GM23248 (cell line): ENCODE results near the gene SCAPER. TPM values are rescaled to one million over a fixed set of nuclear protein-coding genes. Genes with fewer than 3 reads are reported as not detected.

Experiments
- DNase-seq: peaks from one replicate; pipeline ENCODE4 v3.0.0-alpha.2; 2015
- H2AFZ ChIP-seq: fragments of 200-600 bp; sonication (generic); 2 replicates; pipeline ENCODE4 v1.6.1; 2016; ENCODE audit warnings: antibody characterized with exemption
- H3F3A ChIP-seq: fragments of 200-600 bp; sonication (generic); 2 replicates; pipeline ENCODE4 v1.6.1; 2016; ENCODE audit warnings: mild to moderate bottlenecking, antibody characterized with exemption, mixed run types; ENCODE audit not compliant: insufficient read depth
- H3K27ac ChIP-seq: fragments of 200-600 bp; sonication (generic); 2 replicates; pipeline ENCODE4 v1.5.1; 2016; ENCODE audit warnings: mild to moderate bottlenecking
- H3K27me3 ChIP-seq: fragments of 200-600 bp; sonication (generic); replicated peaks from 2 replicates; pipeline ENCODE4 v1.6.1; 2016; ENCODE audit warnings: mild to moderate bottlenecking; ENCODE audit not compliant: insufficient read depth
- H3K36me3 ChIP-seq: fragments of 200-600 bp; sonication (generic); 2 replicates; pipeline ENCODE4 v1.6.1; 2016; ENCODE audit warnings: low read depth, mild to moderate bottlenecking
- H3K4me1 ChIP-seq: fragments of 200-600 bp; sonication (generic); 2 replicates; pipeline ENCODE4 v1.6.1; 2016; ENCODE audit warnings: mild to moderate bottlenecking; ENCODE audit not compliant: insufficient read depth
- H3K4me2 ChIP-seq: fragments of 200-600 bp; sonication (generic); one replicate; pipeline ENCODE4 v1.6.1; 2016; ENCODE audit warnings: mild to moderate bottlenecking; ENCODE audit not compliant: unreplicated experiment
- H3K4me3 ChIP-seq: fragments of 200-600 bp; sonication (generic); 2 replicates; pipeline ENCODE4 v1.5.1; 2016; ENCODE audit warnings: mild to moderate bottlenecking
- H3K79me2 ChIP-seq: fragments of 200-600 bp; sonication (generic); 2 replicates; pipeline ENCODE4 v1.6.1; 2016; ENCODE audit warnings: mild to moderate bottlenecking; ENCODE audit not compliant: insufficient read depth
- H3K9ac ChIP-seq: fragments of 200-600 bp; sonication (generic); 2 replicates; pipeline ENCODE4 v1.6.1; 2016; ENCODE audit warnings: mild to moderate bottlenecking
- H3K9me2 ChIP-seq: fragments of 200-600 bp; sonication (generic); 2 replicates; pipeline ENCODE4 v1.6.1; 2016; ENCODE audit warnings: mixed run types, mild to moderate bottlenecking, moderate library complexity; ENCODE audit not compliant: insufficient read depth
- H3K9me3 ChIP-seq: fragments of 200-600 bp; sonication (generic); one replicate; pipeline ENCODE4 v1.6.1; 2017; ENCODE audit warnings: low read depth
- H4K20me1 ChIP-seq: fragments of 200-600 bp; sonication (generic); 2 replicates; pipeline ENCODE4 v1.6.0; 2016; ENCODE audit not compliant: insufficient read depth
- EZH2 ChIP-seq: fragments of 200-600 bp; sonication (generic); IDR thresholded peaks from 2 replicates; pipeline ENCODE4 v1.6.1; 2018; ENCODE audit warnings: antibody characterized with exemption, mild to moderate bottlenecking; ENCODE audit not compliant: insufficient read depth, poor library complexity, severe bottlenecking
- EZH2phosphoT487 ChIP-seq: fragments of 200-600 bp; sonication (generic); IDR thresholded peaks from 2 replicates; pipeline ENCODE4 v1.6.1; 2018; ENCODE audit warnings: antibody characterized with exemption, moderate library complexity, mild to moderate bottlenecking, low read depth; ENCODE audit not compliant: insufficient read depth
- WGBS, 2 experiments: methylation state at CpG; one replicate each; pipeline ENCODE4 v1.1.6; 2015 to 2017; ENCODE audit warnings: low lambda C conversion rate in 2 of 2, low coverage in 1 of 2; ENCODE audit errors: missing lambda C conversion rate in 2 of 2; 5-methylcytosine and 5-hydroxymethylcytosine counted together
- in situ Hi-C: fragments of 300-500 bp; cut with MboI; formaldehyde crosslinking; loops from 2 replicates; pipeline ENCODE4 v1.15.0; 2020
- polyA plus RNA-seq: library from polyadenylated mRNA; unstranded; fragments of >200 nt; fragmentation: Nextera tagmentation; extraction: Ambion mirVana; gene quantifications from 2 replicates; pipeline ENCODE4 v1.2.1, GENCODE V29; 2016
- total RNA-seq: library from RNA; depleted of rRNA; stranded (reverse); fragments of >200 nt; shearing (Covaris generic); gene quantifications from 2 replicates; pipeline ENCODE4 v1.2.3, GENCODE V29; 2014

The SCAPER gene
- total and polyA plus RNA-seq, 2 experiments from 2014 or later: 5.9 to 7.8 TPM

DNA sequence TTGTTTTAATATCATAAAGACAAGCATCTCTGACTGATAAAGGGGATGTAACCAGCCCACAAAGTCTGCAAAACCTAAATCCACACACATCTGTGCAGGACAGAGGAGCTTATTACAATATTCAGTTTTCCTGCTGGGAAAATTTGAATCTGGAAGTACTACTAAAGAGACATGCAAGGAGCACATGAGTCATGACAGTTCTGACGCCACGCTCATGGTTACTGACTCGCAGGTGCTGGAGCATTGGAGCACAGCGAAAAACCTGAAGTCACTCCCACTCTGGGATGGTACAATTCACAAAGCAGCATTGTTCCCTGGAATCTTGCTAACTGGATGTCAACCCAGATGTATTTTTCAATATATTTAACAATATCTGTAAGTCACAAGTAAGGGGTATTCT is 576.2 kb downstream of the SCAPER start:
- in situ Hi-C loops: no loop called here
- WGBS, 2 experiments: 63 to 66% methylated on average over 4 of the region's 4 CpGs
- peak; percentile 63 for DNase-seq

DNA sequence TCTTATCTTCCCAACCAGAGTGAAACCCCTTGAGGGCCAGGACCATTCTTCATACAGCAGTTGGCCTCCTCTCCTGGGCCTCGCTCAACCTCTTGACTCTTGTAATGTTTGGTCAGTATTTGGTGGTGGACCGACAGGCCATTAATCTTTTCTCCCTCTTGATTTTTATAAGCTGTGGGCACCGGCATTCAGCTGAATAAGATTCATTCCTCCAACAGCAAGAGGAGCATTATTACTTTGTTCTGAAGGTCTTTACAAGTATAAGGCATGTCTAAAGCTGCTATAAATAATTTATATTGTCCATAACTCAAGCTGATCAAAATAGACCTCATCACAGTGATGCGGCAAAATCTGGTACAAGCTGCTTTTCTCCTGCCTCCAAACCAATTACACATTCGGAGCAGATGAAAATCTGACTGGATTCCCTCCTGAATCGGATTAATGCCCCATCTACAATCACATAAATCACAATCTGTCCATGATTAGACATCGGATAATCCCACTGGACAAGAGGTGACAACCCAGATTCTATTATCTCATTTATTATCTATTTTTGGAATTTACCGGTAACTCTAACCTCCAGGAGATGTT is 576.9 kb downstream of the SCAPER start:
- no peak for TF ChIP-seq EZH2
- TF ChIP-seq EZH2phosphoT487: no peak
- Histone ChIP-seq H3K4me2 (no peak overlapping the region), H3K4me1 (no peaks in the 10 kb centered on the region), H2AFZ (no peak overlapping the region), H3F3A (no peaks in the 10 kb centered on the region), H3K79me2 (no peaks in the 10 kb centered on the region), H3K27ac (no peak overlapping the region), H3K9ac (no peak overlapping the region), H4K20me1 (no peaks in the 10 kb centered on the region), H3K27me3 (0 out of 2 replicates have a peak, but pooled peaks cover 9% of the 10 kb centered on the region), H3K4me3 (no peak overlapping the region), H3K36me3 (no peaks in the 10 kb centered on the region), H3K9me2 (no peaks in the 10 kb centered on the region), H3K9me3 (no peaks in the 10 kb centered on the region)
- in situ Hi-C loops: no loop called here
- DNase-seq: no peak
- 85 to 86% methylated on average over 8 of the region's 8 CpGs for WGBS, 2 experiments

More for the DNA sequence above, 576.2 kb downstream of the SCAPER start:
- H3K27ac ChIP-seq: no peak overlapping the region
- H3K9me3 ChIP-seq: no peaks in the 10 kb centered on the region
- no peak overlapping the region for H3K4me3 ChIP-seq
- no peaks in the 10 kb centered on the region for H3K79me2 ChIP-seq
- no peaks in the 10 kb centered on the region for H3K9me2 ChIP-seq
- H3K4me2 ChIP-seq: no peak overlapping the region
- TF ChIP-seq EZH2 (no peak), EZH2phosphoT487 (no peak)
- H4K20me1 ChIP-seq: no peaks in the 10 kb centered on the region
- H3K9ac ChIP-seq: no peak overlapping the region
- no peak overlapping the region for H2AFZ ChIP-seq
- H3K4me1 ChIP-seq: no peaks in the 10 kb centered on the region
- H3F3A ChIP-seq: no peaks in the 10 kb centered on the region
- 0 out of 2 replicates have a peak, but pooled peaks cover 9% of the 10 kb centered on the region for H3K27me3 ChIP-seq
- H3K36me3 ChIP-seq: no peaks in the 10 kb centered on the region

DNA sequence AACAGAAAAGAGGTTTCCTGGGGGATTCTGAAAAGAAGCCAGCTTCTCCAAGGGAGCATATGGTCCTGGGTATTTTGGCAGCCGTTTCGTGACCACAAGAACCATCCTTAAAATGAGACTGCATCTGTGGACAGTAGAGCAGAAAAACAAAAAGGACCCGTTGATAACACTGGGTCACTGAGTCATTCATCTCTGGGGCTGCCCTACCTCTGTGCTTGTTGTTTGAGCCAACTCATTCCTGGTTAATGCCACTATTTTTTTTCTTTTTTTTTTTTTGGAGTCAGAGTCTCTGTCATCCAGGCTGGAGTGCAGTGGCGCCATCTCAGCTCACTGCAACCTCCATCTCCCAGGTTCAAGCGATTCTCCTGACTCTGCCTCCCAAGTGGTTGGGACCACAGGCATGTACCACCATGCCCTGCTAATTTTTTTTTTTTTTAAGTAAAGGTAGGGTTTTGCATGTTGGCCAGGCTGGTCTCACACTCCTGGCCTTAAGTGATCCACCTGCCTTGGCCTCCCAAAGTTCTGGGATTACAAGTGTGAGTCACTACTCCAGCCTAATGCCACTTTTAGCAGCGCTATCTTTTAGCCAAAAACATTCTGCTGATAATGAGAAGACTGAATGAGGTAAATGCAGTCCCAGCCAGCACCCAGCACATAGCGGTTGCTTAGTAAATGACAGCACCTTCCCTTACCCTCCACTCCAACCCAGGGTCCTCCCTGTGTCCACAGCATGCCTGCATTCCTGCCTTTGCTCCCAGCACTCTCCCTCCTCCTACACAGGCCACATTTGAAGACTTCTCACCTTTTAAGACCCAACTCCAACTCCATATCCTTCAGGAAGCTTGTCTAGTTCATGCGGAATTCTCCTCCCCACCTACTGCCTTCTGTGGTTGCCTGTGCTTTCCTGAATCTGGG is 577.7 kb downstream of the SCAPER start:
- Histone ChIP-seq H3K27me3 (0 out of 2 replicates have a peak, but pooled peaks cover 9% of the 10 kb centered on the region), H3K36me3 (no peaks in the 10 kb centered on the region), H3K4me2 (no peak overlapping the region), H3K4me3 (no peak overlapping the region), H3K9me2 (no peaks in the 10 kb centered on the region), H3K9me3 (no peaks in the 10 kb centered on the region), H3K27ac (no peak overlapping the region), H4K20me1 (no peaks in the 10 kb centered on the region), H2AFZ (no peak overlapping the region), H3K9ac (no peak overlapping the region), H3F3A (no peaks in the 10 kb centered on the region), H3K4me1 (no peaks in the 10 kb centered on the region), H3K79me2 (no peaks in the 10 kb centered on the region)
- no peak for DNase-seq
- WGBS, 2 experiments: 58 to 65% methylated on average over 8 of the region's 8 CpGs
- no peak for TF ChIP-seq EZH2phosphoT487
- in situ Hi-C loops: no loop called here

DNA sequence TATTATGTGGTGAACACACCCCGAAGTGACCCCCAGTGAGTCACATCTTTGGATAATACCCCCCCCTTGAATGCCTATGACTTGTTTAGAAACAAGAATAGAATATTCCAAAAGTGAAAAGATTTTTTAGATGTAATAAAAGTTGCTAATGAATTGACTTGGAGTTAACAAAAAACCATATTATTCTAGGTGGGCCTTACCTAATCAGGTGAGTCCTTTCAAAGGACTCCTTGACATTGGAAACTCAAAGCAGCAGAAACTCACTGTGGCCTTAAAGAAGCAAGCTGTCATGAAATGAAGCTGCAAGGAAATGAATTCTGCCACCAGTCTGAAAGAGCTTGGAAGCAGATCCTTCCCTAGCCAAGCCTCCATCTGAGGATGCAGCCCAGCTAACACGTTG is 579.4 kb downstream of the SCAPER start:
- H3K4me1 ChIP-seq: no peaks in the 10 kb centered on the region
- no peaks in the 10 kb centered on the region for H3K36me3 ChIP-seq
- 0 out of 2 replicates have a peak, but pooled peaks cover 9% of the 10 kb centered on the region for H3K27me3 ChIP-seq
- H3K79me2 ChIP-seq: no peaks in the 10 kb centered on the region
- no peaks in the 10 kb centered on the region for H3K9me3 ChIP-seq
- WGBS, 2 experiments: 39 to 41% methylated on average over 2 of the region's 2 CpGs
- in situ Hi-C loops: no loop called here
- H3K4me3 ChIP-seq: no peak overlapping the region
- no peaks in the 10 kb centered on the region for H3F3A ChIP-seq
- no peaks in the 10 kb centered on the region for H4K20me1 ChIP-seq
- no peaks in the 10 kb centered on the region for H3K9me2 ChIP-seq
- H3K4me2 ChIP-seq: no peak overlapping the region
- H3K27ac ChIP-seq: no peak overlapping the region
- no peak for DNase-seq
- TF ChIP-seq EZH2phosphoT487 (no peak), EZH2 (no peak)
- no peak overlapping the region for H3K9ac ChIP-seq
- no peak overlapping the region for H2AFZ ChIP-seq
